Trophoblast cell (in vitro differentiated cells and primary cell): ENCODE measurements around the gene PTPRN2.

Experiments used
- DNase-seq, 2 donors: peaks; one replicate each; pipeline ENCODE4 v3.0.0-alpha.2; 2016
- H2AFZ ChIP-seq: 2 replicates; pipeline ENCODE4 v1.6.1; 2013; ENCODE audit warnings: low read length, moderate library complexity, mild to moderate bottlenecking; ENCODE audit not compliant: insufficient read depth, poor library complexity
- H2AK5ac ChIP-seq: 2 replicates; pipeline ENCODE4 v1.6.1; 2013; ENCODE audit warnings: mild to moderate bottlenecking, low read length
- H2BK120ac ChIP-seq: 2 replicates; pipeline ENCODE4 v1.6.1; 2013; ENCODE audit warnings: low read length, mild to moderate bottlenecking, moderate library complexity; ENCODE audit not compliant: insufficient read depth, poor library complexity
- H2BK12ac ChIP-seq: 2 replicates; pipeline ENCODE4 v1.6.1; 2013; ENCODE audit warnings: mild to moderate bottlenecking, low read length, moderate library complexity
- H2BK5ac ChIP-seq: 2 replicates; pipeline ENCODE4 v1.6.1; 2013; ENCODE audit warnings: low read length, low read depth, moderate library complexity, mild to moderate bottlenecking; ENCODE audit not compliant: poor library complexity
- H3K14ac ChIP-seq: 2 replicates; pipeline ENCODE4 v1.6.1; 2013; ENCODE audit warnings: mild to moderate bottlenecking, low read length
- H3K18ac ChIP-seq: 2 replicates; pipeline ENCODE4 v1.6.1; 2013; ENCODE audit warnings: mild to moderate bottlenecking, low read length
- H3K23ac ChIP-seq: 2 replicates; pipeline ENCODE4 v1.6.1; 2013; ENCODE audit warnings: low read length
- H3K27ac ChIP-seq: 2 replicates; pipeline ENCODE4 v1.5.1; 2013; ENCODE audit warnings: low read depth, mild to moderate bottlenecking, inconsistent platforms, low read length, moderate library complexity
- H3K27me3 ChIP-seq: 2 replicates; pipeline ENCODE4 v1.6.1; 2013; ENCODE audit warnings: inconsistent platforms, mild to moderate bottlenecking, low read length, moderate library complexity; ENCODE audit not compliant: insufficient read depth
- H3K36me3 ChIP-seq, 2 experiments: 1 replicate in 1 of 2; 2 replicates in 1 of 2; pipeline ENCODE4 v1.6.1; 2013; ENCODE audit warnings: low read length in 2 of 2, mild to moderate bottlenecking in 2 of 2, moderate library complexity in 1 of 2; ENCODE audit not compliant: insufficient read depth in 2 of 2, control insufficient read depth in 1 of 2
- H3K4ac ChIP-seq: 2 replicates; pipeline ENCODE4 v1.6.1; 2013; ENCODE audit warnings: low read depth, mild to moderate bottlenecking, low read length, moderate library complexity
- H3K4me1 ChIP-seq, 2 experiments: 1 replicate in 1 of 2; 2 replicates in 1 of 2; pipeline ENCODE4 v1.6.1; 2013; ENCODE audit warnings: low read length in 2 of 2, mild to moderate bottlenecking in 2 of 2, moderate library complexity in 1 of 2; ENCODE audit not compliant: insufficient read depth in 2 of 2, control insufficient read depth in 1 of 2
- H3K4me2 ChIP-seq: 2 replicates; pipeline ENCODE4 v1.6.1; 2013; ENCODE audit warnings: inconsistent platforms, mild to moderate bottlenecking, low read length, moderate library complexity
- H3K4me3 ChIP-seq: 2 replicates; pipeline ENCODE4 v1.5.1; 2013; ENCODE audit warnings: mild to moderate bottlenecking, low read depth, low read length, inconsistent platforms
- H3K79me1 ChIP-seq: one replicate; pipeline ENCODE4 v1.6.1; 2013; ENCODE audit warnings: low read length
- H3K79me2 ChIP-seq: 2 replicates; pipeline ENCODE4 v1.6.1; 2013; ENCODE audit warnings: low read length, mild to moderate bottlenecking; ENCODE audit not compliant: control insufficient read depth, insufficient read depth, poor library complexity
- H3K9ac ChIP-seq: 2 replicates; pipeline ENCODE4 v1.6.1; 2013; ENCODE audit warnings: mild to moderate bottlenecking, low read length
- H3K9me3 ChIP-seq: 2 replicates; pipeline ENCODE4 v1.6.1; 2013; ENCODE audit warnings: low read depth, mild to moderate bottlenecking, control low read depth, inconsistent platforms, low read length; ENCODE audit not compliant: insufficient read depth
- H4K12ac ChIP-seq: 2 replicates; pipeline ENCODE4 v1.6.1; 2013; ENCODE audit warnings: low read depth, mild to moderate bottlenecking, low read length, moderate library complexity
- H4K8ac ChIP-seq: 2 replicates; pipeline ENCODE4 v1.6.1; 2013; ENCODE audit warnings: low read depth, mild to moderate bottlenecking, low read length, moderate library complexity
- H4K91ac ChIP-seq: one replicate; pipeline ENCODE4 v1.6.1; 2013; ENCODE audit warnings: low read depth, mild to moderate bottlenecking, low read length, moderate library complexity
- WGBS: extraction: QIAGEN DNeasy Blood & Tissue Kit; methylation state at CpG from one replicate; pipeline ENCODE4 v1.1.7; 2013; ENCODE audit warnings: missing lambda C conversion rate; ENCODE audit not compliant: insufficient read length, insufficient coverage; ENCODE audit errors: extremely low coverage; 5-methylcytosine and 5-hydroxymethylcytosine counted together

PTPRN2 gene

DNA sequence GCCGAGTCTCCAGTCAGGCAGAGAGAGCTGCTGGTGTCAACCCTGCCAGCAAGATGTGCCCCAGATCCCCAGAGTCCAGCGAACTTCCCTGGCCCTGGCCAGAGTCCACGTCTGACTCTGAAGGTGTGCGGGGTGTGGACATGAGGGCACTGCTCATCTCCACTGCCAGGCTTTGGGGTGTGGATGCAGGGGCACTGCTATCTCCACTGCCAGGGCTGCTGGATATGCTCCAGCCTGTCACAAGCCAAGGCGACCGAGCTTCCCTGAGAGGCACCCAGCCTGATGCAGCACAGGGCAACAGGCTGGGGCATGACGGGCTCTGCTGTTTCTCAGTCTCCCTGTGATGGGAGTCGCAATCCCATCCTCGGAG, 596.8 kb downstream of the PTPRN2 start:
- Histone ChIP-seq H3K9ac (no peak overlapping the region), H2AFZ (no peak overlapping the region), H2BK5ac (no peak overlapping the region), H2AK5ac (no peak overlapping the region), H3K27ac (no peak overlapping the region), H3K14ac (no peak overlapping the region), H2BK120ac (no peak overlapping the region), H3K9me3 (peaks cover 8% of the 10 kb centered on the region), H4K8ac (no peak overlapping the region), H3K27me3 (no peaks in the 10 kb centered on the region), H3K23ac (no peak overlapping the region), H3K4ac (no peak overlapping the region), H4K91ac (no peak overlapping the region), H3K4me2 (no peak overlapping the region), H4K12ac (no peak overlapping the region), H3K18ac (no peak overlapping the region), H2BK12ac (no peak overlapping the region), H3K4me1 (no peaks in the 10 kb centered on the region), H3K79me2 (no peaks in the 10 kb centered on the region), H3K36me3 (no peaks in the 10 kb centered on the region), H3K4me3 (no peak overlapping the region), H3K79me1 (no peaks in the 10 kb centered on the region)
- DNase-seq, result no peak
- WGBS, result no CpG with 5 or more reads among the region's 9 CpGs

- no peak overlapping the region for H4K91ac ChIP-seq
- DNase-seq, result no peak
- H4K12ac ChIP-seq, result no peak overlapping the region
- H4K8ac ChIP-seq, result no peak overlapping the region
- no peak overlapping the region for H3K4me3 ChIP-seq
- no peak overlapping the region for H2BK120ac ChIP-seq
- H3K4ac ChIP-seq, result no peak overlapping the region
- no peak overlapping the region for H3K27ac ChIP-seq
- H2AFZ ChIP-seq, result no peak overlapping the region
- H3K79me1 ChIP-seq, result no peaks in the 10 kb centered on the region
- H3K27me3 ChIP-seq, result no peaks in the 10 kb centered on the region
- H3K36me3 ChIP-seq, result no peaks in the 10 kb centered on the region
- H3K14ac ChIP-seq, result no peak overlapping the region
- H3K23ac ChIP-seq, result no peak overlapping the region
- H3K4me1 ChIP-seq, result no peaks in the 10 kb centered on the region
- peaks cover 8% of the 10 kb centered on the region for H3K9me3 ChIP-seq
- H2BK12ac ChIP-seq, result no peak overlapping the region
- no peak overlapping the region for H3K4me2 ChIP-seq
- no peak overlapping the region for H2AK5ac ChIP-seq
- no peaks in the 10 kb centered on the region for H3K79me2 ChIP-seq
- no peak overlapping the region for H3K18ac ChIP-seq
- WGBS, result no CpG with 5 or more reads among the region's 21 CpGs
- no peak overlapping the region for H2BK5ac ChIP-seq
- no peak overlapping the region for H3K9ac ChIP-seq
These were observed 597.3 kb downstream of the PTPRN2 start for GRCh38 chr7:157990226-157990880.

- H3K4me2 ChIP-seq, result no peak overlapping the region
- H3K9me3 ChIP-seq, result peaks cover 8% of the 10 kb centered on the region
- H3K79me1 ChIP-seq, result no peaks in the 10 kb centered on the region
- H2BK5ac ChIP-seq, result no peak overlapping the region
- no peaks in the 10 kb centered on the region for H3K27me3 ChIP-seq
- H3K4me1 ChIP-seq, result no peaks in the 10 kb centered on the region
- no CpG with 5 or more reads among the region's 13 CpGs for WGBS
- no peak overlapping the region for H3K23ac ChIP-seq
- no peak overlapping the region for H3K4me3 ChIP-seq
- DNase-seq, result no peak
- no peak overlapping the region for H3K27ac ChIP-seq
- H4K12ac ChIP-seq, result no peak overlapping the region
- no peak overlapping the region for H2AFZ ChIP-seq
- no peak overlapping the region for H3K18ac ChIP-seq
- H3K4ac ChIP-seq, result no peak overlapping the region
- no peak overlapping the region for H3K9ac ChIP-seq
- H4K8ac ChIP-seq, result no peak overlapping the region
- no peak overlapping the region for H4K91ac ChIP-seq
- no peak overlapping the region for H3K14ac ChIP-seq
- H3K36me3 ChIP-seq, result no peaks in the 10 kb centered on the region
- no peak overlapping the region for H2BK120ac ChIP-seq
- H3K79me2 ChIP-seq, result no peaks in the 10 kb centered on the region
- no peak overlapping the region for H2BK12ac ChIP-seq
- no peak overlapping the region for H2AK5ac ChIP-seq
These were observed 598.0 kb downstream of the PTPRN2 start for GRCh38 chr7:157989589-157989988.

GRCh38 chr7:157987906-157988305, 599.7 kb downstream of the PTPRN2 start:
- Histone ChIP-seq H3K36me3 (no peaks in the 10 kb centered on the region), H3K23ac (no peak overlapping the region), H2BK120ac (no peak overlapping the region), H3K4me2 (no peak overlapping the region), H3K9ac (no peak overlapping the region), H2AFZ (no peak overlapping the region), H2BK5ac (no peak overlapping the region), H3K4me1 (no peaks in the 10 kb centered on the region), H4K12ac (no peak overlapping the region), H3K79me2 (no peaks in the 10 kb centered on the region), H2BK12ac (no peak overlapping the region), H4K91ac (no peak overlapping the region), H3K27ac (no peak overlapping the region), H3K4ac (no peak overlapping the region), H4K8ac (no peak overlapping the region), H3K79me1 (no peaks in the 10 kb centered on the region), H3K14ac (no peak overlapping the region), H3K9me3 (peaks cover 8% of the 10 kb centered on the region), H3K27me3 (no peaks in the 10 kb centered on the region), H3K18ac (no peak overlapping the region), H3K4me3 (no peak overlapping the region), H2AK5ac (no peak overlapping the region)
- DNase-seq, result no peak
- WGBS, result no CpG with 5 or more reads among the region's 10 CpGs
